NCI-H2029 treated with DMSO at 0.1 percent for 48 hours (cell line): Measurements from ENCODE around the gene EXOSC10.
"Not testable (repeated sequence)": the region's sequence is repeated elsewhere in the genome, so short reads cannot be mapped to it uniquely, and the experiment has no call there.

Source experiments
- DNase-seq: peaks from one replicate; lab custom pipeline; 2025; lab: John Stamatoyannopoulos, UW

The EXOSC10 gene

DNA sequence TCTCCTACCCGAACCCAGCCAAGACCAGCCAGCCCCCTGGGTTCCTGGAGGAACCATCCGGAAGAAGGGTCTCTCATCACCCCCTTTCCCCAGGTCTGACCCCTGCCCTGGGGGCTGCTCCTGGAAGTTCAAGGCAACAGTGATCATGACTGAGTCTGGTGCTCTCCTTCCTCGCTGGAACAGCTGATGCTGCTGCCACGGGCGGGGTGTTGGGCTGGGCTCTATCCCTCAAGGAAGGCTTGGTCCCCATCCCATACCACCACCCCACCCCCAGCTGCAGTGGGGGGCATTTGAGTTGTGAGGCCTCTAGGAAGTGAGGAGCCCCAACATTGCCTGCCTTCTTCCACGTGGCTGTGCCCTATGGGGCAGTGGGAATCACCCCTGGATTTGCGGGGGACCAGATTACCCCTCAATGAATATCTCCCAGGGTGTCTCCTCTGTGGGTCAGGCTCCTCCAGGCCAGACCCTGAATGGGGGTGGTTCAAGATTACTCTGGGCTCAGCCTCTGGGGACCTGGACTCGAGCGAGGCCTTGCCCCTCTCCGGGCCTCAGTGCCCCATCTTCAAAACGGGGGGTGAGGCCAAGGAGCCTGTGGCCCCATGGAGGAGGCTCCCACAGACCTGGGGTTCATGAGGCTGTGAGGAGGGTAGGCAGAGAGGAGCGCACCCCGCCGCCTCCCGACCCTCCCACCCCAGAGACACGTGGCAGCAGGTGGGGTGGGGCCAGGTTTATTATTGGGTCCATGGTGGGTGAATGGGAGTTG lies 55.4 kb downstream of the EXOSC10 start:
- no peak for DNase-seq

GRCh38 chr1:11042995-11043874 lies 56.4 kb downstream of the EXOSC10 start:
- DNase-seq = no peak

- DNase-seq = no peak
Observed at GRCh38 chr1:11042065-11042464, 57.6 kb downstream of the EXOSC10 start.

GRCh38 chr1:11041048-11041447 lies 58.6 kb downstream of the EXOSC10 start:
- DNase-seq = no peak

DNA sequence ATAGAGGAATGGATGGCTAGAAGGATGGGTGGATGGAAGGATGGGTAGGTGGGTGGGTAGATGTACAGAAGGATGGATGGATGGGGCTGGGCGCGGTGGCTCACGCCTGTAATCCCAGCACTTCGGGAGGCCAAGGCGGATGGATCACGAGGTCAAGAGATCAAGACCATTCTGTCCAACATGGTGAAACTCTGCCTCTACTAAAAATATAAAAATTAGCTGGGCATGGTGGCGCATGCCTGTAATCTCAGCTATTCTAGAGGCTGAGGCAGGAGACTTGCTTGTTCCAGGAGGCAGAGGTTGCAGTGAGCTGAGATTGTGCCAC lies 59.6 kb downstream of the EXOSC10 start:
- not testable (repeated sequence) for DNase-seq

DNA sequence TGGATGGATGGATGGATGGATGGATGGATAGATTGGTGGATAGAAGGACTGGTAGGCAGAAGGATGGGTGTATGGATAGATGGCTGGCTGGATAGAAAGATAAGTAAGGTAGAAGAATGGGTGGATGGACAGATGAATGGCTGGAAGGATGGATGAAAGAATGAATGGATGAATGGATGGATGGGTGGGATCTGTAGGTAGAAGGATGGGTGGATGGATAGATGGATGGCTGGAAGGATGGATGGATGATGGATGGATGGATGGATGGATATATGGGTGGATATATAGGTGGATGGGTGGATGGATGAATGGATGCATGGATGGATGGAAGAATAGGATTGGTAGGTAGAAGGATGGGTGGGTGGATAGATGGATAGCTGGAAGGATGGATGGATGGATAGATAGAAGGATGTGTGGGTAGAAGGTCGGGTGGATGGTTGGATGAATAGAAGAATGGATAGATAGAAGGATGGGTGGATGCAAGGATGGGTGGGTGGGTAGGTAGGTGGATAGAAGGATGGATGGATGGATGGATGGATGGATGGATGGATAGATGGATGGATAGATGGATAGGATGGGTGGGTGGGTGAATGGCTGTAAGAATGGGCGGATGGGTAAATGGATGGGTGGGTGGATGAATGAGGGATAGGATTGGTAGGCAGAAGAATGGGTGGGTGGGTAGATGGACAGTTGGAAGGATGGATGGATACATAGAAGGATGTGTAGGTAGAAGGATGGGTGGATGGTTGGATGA lies 60.1 kb downstream of the EXOSC10 start:
- no peak for DNase-seq

DNA sequence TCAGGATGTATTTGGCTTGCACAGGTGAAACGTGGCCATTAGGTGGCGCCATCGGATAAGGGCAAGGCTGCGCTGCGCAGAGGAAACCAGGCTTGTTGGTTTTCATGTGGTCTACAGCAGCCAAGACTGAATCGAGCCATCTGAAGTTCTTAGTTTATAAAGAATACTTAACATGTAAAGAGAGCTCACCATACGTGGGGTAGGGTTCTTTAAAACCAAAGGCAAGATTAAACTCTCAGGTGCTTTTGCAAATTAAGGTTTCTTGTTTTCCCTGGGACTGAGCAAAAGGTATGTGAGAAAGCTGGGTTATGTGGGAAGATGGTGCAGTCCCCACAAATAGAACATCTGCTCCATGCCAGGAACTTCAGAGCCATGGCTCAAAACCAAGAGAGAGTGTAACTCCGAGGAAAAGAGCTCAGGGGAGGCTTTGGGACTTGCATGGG lies 61.9 kb downstream of the EXOSC10 start:
- peak; percentile 60 for DNase-seq

DNA sequence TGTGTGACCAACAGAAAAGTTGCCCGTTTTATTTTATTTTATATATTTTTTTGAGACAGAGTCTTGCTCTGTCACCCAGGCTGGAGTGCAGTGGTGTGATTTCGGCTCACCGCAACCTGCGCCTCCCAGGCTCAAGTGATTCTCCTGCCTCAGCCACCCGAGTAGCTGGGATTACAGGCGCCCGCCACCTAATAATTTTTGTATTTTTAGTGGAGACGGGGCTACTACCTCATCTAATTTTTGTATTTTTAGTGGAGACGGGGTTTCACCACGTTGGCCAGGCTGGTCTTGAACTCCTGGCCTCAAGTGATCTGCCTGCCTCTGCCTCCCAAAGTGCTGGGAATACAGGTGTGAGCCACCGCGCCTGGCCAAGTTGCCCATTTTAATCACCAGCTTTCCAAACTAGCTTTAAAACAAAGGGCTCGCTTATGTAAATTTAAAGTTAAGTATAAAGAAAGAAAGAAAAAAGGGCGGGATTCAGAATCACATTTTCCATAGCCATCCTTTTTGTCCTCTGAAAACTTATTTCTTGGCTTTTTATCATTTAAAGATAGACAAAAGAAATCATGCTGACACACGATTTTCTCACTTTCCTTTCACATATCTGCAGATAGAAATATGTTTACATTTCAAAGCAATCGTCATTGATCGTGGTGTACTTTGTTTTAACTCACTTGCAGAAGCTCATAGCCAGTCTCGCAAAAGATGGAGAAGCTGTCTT lies 62.5 kb downstream of the EXOSC10 start:
- DNase-seq = not testable (repeated sequence)

DNA sequence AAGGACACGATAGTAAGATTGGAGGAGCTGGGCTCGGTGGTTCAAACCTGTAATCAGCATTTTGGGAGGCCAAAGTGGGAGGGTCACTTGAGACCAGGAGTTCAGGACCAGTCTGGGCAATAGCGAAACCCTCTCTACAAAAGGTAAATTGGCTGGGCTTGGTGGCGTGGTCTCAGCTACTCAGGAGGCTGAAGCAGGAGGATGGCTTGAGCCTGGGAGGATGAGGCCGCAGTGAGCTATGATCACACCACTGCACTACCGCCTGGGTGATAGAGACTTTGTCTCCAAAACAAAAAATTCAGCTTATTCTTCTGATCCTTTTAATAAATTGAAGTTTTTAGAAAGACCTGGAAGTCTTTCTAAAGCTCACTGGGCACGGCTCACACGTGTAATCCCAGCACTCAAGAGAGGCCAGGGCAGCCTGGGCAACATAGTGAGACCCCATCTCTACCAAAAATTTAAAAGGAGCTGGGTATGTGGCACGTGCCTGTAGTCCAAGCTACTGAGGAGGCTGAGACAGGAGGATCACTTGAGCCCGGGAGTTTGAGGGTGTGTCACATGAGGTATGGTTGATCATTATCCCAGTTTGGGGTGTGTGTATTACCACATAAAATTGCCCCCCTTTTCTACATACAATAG lies 67.9 kb downstream of the EXOSC10 start:
- no peak for DNase-seq

GRCh38 chr1:11030865-11031264 lies 68.8 kb downstream of the EXOSC10 start:
- DNase-seq = no peak

- no peak for DNase-seq
Observed at GRCh38 chr1:11028018-11028417, 71.7 kb downstream of the EXOSC10 start.

- no peak for DNase-seq
Observed at GRCh38 chr1:11027316-11027715, 72.4 kb downstream of the EXOSC10 start.

- DNase-seq = no peak
Observed at GRCh38 chr1:11026903-11027302, 72.8 kb downstream of the EXOSC10 start.

- DNase-seq = no peak
Observed at GRCh38 chr1:11026052-11026451, 73.6 kb downstream of the EXOSC10 start.

DNA sequence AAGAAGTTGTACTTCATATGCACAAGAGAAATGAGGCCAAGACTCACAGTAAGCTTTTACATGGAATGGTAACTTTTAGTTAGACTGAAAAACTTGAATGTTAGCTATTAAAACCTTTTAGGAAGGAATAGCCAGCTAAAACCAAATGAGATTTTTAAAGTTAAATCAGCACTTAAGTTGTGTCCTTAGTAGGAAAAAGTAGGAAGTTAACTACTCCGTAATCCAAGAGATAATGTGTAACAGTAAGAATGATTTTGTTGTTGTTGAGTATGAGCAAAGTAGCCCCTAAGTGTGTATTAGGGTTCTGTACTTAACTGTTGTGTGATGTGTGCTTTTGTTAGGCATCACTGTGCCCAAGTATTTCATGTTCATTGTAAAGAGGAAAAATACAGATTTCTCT lies 74.1 kb downstream of the EXOSC10 start:
- no peak for DNase-seq

DNA sequence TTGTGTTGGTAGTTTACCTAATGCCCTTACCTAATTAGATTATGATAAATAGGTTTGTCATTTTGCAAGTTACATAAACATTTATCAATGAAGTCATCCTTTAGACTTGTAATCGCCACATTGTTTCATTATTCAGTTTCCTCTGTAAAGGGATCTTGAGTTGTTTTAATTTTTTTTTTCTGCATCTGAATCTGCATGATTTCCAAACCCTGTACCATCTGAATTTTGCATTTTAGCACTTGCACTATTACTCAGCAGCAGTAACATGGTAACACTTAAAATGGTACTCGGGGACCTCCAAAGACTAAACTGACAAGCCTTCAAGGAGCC lies 74.8 kb downstream of the EXOSC10 start:
- DNase-seq = no peak

DNA sequence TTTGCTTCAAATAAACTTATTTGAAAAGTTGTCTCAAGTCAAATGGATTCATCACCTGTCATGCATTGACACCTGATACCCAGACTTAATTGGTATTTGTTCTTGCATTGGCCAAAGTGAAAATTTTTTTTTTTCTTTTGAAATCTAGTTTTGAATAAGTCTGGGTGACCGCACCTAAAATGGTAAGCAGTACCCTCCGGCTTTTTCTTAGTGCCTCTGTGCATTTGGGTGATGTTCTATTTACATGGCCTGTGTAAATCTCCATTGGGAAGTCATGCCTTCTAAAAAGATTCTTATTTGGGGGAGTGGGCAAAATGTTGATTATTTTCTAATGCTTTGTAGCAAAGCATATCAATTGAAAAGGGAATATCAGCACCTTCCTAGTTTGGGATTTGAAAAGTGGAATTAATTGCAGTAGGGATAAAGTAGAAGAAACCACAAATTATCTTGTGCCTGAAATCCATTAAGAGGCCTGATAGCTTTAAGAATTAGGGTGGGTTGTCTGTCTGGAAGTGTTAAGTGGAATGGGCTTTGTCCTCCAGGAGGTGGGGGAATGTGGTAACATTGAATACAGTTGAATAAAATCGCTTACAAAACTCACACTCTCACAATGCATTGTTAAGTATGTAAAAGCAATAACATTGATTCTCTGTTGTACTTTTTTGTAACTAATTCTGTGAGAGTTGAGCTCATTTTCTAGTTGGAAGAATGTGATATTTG lies 75.4 kb downstream of the EXOSC10 start:
- DNase-seq = no peak

DNA sequence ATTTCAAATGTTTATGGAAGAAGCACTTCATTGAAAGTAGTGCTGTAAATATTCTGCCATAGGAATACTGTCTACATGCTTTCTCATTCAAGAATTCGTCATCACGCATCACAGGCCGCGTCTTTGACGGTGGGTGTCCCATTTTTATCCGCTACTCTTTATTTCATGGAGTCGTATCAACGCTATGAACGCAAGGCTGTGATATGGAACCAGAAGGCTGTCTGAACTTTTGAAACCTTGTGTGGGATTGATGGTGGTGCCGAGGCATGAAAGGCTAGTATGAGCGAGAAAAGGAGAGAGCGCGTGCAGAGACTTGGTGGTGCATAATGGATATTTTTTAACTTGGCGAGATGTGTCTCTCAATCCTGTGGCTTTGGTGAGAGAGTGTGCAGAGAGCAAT lies 76.5 kb downstream of the EXOSC10 start:
- no peak for DNase-seq

GRCh38 chr1:11019971-11020370 lies 79.7 kb downstream of the EXOSC10 start:
- no peak for DNase-seq

- not testable (repeated sequence) for DNase-seq
Observed at GRCh38 chr1:11019358-11019757, 80.3 kb downstream of the EXOSC10 start.
